GM12873 (cell line): Measurements from ENCODE around the gene DCHS2.

Experiments
- TF ChIP-seq, protein P1 (sequence below): IDR thresholded peaks from 2 replicates; pipeline ENCODE4 v1.5.1; 2012; ENCODE audit warnings: low read depth, mild to moderate bottlenecking, moderate library complexity, low read length, control low read depth; ENCODE audit not compliant: insufficient read depth; ENCODE audit errors: missing control alignments

DCHS2 gene

DNA sequence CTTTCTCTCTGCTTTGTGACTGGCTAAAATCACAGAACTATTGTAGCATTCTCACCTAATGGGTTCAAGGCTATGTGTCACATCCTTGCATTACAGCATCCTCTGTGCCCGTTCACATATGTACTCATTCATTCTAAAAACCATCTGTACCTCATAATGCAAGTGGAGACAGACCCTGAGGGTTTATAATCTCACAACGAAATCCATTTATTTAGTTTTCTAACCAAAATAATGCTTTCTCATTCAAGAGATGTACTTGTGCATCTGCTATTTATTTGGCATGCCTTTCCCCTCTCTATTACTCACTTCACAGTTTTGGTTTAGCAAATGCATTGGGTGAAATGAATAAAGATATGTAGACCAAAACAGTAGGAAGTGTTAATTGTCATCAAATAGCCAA, 261.5 kb downstream of the DCHS2 start:
- TF ChIP-seq, protein P1, sequence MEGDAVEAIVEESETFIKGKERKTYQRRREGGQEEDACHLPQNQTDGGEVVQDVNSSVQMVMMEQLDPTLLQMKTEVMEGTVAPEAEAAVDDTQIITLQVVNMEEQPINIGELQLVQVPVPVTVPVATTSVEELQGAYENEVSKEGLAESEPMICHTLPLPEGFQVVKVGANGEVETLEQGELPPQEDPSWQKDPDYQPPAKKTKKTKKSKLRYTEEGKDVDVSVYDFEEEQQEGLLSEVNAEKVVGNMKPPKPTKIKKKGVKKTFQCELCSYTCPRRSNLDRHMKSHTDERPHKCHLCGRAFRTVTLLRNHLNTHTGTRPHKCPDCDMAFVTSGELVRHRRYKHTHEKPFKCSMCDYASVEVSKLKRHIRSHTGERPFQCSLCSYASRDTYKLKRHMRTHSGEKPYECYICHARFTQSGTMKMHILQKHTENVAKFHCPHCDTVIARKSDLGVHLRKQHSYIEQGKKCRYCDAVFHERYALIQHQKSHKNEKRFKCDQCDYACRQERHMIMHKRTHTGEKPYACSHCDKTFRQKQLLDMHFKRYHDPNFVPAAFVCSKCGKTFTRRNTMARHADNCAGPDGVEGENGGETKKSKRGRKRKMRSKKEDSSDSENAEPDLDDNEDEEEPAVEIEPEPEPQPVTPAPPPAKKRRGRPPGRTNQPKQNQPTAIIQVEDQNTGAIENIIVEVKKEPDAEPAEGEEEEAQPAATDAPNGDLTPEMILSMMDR, result no peak

DNA sequence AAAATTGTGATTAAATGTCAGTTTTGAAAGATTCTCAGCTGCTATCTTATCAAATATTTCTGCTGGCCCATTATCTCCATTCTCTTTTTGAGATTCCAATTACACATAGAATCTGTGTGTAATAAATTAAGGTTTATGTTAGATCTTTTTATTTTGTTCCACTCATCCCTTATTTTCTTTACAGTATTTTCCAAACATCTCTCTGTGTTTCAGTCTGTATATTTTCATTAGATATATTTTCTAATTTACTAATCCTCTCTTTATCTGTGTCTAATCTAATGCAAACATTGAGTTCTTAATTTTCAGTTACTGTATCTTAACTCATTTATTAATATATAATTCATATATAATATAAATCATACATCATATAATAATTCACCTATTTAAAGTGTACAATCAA, 268.7 kb downstream of the DCHS2 start:
- TF ChIP-seq, protein P1, result no peak

DNA sequence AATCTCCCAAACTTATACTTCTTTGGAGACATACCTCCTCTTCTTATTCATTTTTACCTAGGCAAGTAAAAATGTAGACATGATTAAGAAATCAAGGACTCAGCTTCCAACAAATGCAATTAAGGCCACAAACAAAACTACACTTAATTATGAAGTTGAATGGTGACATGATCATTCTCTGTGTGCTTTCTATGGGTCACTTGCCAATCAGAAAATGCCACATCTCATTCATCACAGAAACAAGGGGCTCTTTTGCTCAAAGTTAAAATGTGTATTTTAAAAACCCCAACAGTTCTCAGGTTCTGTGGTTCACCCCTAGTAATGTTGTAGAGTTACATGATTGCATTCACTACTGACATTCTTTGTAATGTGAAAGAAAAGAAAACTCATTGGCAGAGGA, 273.5 kb downstream of the DCHS2 start:
- TF ChIP-seq, protein P1, result no peak

DNA sequence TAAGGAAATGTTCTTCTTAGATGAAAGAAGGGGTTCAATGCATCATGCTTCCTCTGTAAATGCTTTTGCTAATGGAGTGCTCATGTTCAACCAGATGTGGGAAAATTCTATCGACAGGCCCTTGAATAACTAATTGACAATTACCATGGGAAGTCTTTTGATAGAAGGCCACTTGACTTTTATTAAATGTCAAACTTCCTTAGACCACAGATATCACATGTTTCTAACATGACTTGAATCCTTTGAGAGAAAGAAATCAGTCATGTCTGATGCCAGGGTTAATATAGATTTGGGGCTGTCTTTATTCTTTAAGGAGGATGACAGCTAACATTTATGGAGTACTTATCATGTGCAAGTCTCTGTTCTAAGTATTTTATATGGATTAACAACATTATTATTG, 280.1 kb downstream of the DCHS2 start:
- TF ChIP-seq, protein P1, result no peak

DNA sequence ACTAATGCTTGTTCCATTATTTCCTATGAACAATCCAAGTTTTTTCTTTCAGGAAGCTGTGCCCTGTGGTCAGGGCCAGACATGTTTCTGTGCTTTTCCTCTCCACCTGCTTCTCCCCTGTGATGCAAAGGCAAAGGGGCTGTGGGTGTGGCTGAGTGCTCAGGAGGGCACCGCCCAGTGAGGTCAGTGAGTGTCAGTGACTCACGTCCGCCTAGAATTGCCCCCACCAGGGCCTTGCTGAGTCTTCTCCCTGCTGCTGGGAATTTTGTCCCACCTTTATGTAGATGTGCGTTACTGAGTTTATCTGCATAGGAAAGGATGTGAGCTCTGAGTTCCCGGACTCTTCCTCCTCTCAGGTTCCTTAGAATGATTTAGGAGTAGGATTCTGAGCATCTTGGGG, 283.2 kb downstream of the DCHS2 start:
- TF ChIP-seq, protein P1, result no peak

DNA sequence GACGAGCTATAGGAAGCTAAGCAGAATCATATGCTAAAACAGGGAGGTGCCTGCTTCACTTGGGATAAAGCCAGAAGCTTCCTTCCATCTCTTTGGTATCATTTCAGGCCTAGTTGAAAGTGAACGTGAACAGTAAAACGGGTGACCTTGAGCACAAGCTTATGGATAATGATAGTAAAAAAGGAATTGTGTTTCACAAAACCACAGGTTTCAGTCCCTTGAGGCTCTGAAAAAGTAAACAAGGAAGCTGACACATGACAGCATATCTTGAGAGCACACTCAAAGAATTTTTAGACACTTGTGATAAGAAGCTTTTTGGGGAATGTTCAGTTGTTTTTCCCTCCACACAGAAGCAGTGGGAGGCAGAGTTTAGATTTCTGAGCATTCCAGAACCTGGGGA, 286.1 kb downstream of the DCHS2 start:
- TF ChIP-seq, protein P1, result no peak

DNA sequence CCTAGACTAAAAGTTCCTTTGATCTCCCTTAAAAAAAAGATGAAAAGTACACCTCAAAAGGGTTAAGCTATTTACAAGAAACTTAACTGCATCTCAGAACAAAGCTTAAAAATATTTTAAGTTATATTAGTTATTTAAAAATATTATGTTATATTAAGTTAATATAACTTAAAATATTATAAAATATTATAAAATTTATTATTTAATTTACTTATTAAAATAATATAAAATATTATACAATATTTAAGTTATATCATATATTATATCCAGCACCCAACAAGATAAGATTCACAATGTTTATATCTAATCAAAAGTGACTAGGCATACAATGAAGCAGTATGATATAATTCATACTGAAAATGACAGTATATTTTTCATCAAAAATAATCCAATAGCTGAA, 296.9 kb downstream of the DCHS2 start:
- TF ChIP-seq, protein P1, result no peak
